Gastroesophageal sphincter (tissue), 3 donors: ENCODE measurements around the gene PRKN.

Source experiments
- CTCF ChIP-seq, 4 experiments: fragments of 200-600 bp in 2 of 4; fragments of 450-650 bp in 2 of 4; sonication (generic) in 1 of 4; IDR thresholded peaks; one replicate each; pipeline ENCODE4 v1.5.1; 2017 to 2019; ENCODE audit warnings: antibody characterized with exemption in 4 of 4, mild to moderate bottlenecking in 2 of 4, moderate library complexity in 2 of 4
- POLR2AphosphoS5 ChIP-seq: sonication (generic); formaldehyde crosslinking; IDR thresholded peaks from one replicate; pipeline ENCODE4 v1.6.1; 2017; ENCODE audit warnings: antibody characterized with exemption

GRCh38 chr6:162622572-162622971 is 105.0 kb downstream of the PRKN start:
- TF ChIP-seq POLR2AphosphoS5 (no peak), CTCF (IDR thresholded peaks at IDR 0.05) (no peak)
